Stimulated activated CD4-positive, alpha-beta T cell treated with anti-CD3 and anti-CD28 coated beads, Interleukin-15, amount 100 ng/mL, for 24 hours (primary cell): ENCODE data around the gene EBF3.

ENCODE experiments used
- DNase-seq: peaks from one replicate; pipeline ENCODE4 v3.0.0-alpha.2; 2020

The EBF3 gene

DNA sequence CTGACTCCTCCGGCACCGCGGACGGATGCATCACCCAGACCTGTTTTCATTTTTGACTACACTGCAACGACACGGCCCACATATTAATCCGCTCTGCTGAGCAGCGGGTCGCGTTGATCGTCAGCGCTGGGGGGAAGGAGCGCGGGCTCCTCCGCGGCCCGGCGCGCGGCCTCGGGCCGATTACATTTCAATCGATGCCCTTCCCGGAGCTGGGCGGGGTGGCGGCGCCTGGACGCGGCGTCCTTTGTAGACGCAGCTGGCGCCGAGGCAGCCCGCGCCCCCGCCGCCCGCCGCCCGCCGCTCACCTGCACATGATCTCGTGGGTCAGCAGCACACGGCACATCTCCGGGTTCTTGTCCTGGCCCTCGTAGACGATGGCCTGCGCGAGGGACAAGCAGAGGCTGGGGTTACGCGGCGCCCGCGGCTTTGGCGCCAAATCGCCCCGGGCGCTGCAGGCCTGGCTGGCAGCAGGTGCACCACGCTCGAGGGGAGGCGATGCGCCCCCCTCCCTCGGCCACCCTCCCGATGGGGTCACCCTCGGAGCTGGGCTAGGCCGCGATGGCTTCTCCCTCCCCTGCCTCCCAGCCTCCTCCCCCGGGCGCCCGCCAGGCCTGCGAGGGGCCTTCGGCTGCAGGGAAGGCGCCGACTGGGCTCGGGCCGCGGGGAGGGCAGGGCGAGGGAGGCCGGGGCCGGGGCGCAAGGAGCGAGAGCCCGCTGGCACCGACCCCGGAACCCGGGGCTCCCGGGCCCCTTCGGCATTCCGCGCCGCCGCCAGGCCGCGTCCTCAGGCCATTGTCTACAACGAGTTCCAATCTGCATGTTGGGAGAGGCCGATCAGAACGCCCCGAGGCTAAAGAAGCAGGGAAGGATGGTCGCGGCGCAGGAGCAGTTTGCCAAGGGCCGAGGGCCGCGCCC lies 5.2 kb downstream of the EBF3 start:
- DNase-seq, result no peak

DNA sequence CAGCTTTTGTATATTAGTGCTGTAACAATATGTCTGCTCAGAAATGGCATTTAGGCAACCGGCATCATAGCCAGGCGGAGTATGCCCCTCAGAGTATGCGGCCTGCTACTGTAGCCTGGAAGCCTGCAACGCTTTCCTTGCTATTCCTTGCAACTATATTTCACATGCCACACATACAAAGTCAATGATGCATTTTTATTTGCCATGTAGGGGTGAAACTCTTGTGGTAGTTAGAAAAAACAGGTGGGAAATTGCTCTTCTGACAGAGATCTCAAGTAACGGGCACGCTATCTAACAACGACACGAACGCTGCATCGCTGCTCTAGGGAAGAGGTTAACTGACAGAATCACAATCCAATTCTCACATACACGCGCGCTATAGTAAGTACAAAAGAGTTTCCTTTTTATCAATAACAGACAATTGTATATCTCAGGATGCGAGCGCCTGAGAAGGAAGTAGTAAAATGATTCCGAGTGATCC lies 5.9 kb downstream of the EBF3 start:
- no peak for DNase-seq

DNA sequence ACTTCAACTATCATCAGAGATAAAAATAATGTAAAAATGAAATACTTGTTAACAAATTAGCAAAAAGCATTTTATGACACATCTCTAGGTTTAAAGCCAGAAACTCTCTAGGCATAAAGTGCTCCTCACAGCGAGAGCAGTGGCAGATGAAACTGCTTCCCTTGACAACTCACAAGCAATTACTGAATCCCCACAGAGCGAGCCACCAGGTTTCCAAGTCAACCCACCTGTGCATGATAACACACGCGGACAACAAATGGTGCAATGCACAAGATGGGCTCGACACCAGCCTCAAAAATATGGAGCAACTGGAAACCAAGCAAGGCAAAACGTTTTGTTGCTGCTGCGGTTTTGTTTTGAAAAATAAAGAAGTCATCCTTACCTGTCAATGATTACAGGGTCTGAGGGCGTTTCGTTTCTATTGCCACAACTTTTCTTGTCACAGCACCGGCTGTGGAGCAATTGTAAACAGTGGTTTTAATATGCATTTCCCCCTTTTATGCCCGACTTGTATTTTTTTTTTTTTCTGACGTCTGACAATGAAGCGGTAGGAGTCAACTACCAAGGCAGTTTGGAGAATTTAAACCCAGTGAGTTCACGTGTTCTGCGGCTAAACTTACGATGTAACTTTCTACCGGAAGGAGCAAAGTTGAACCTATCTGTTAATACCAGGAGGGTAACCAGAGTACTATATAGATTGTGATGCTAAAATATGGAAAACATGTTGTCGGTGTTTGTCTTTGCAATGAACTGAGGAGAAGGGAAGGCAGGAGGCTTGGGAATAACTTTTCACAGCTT lies 7.0 kb downstream of the EBF3 start:
- DNase-seq, result no peak

DNA sequence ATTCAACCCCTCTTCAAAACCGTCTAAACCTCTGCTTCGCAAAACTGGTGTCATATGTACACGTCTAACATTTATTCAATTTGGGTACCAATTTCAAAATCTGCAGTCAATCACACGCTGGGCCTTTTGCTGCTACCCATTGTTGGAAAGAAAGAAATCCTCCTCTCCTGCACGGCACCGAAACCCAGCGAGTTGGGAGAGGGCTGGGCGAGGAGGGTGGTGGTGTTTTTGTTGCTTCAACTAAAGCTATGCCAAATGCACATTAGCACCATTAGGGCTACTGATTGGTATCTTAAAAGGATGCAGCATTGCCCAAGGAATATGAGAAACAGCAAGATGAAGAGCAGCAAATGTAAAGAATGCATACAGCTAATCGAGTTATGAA lies 7.8 kb downstream of the EBF3 start:
- DNase-seq, result no peak

DNA sequence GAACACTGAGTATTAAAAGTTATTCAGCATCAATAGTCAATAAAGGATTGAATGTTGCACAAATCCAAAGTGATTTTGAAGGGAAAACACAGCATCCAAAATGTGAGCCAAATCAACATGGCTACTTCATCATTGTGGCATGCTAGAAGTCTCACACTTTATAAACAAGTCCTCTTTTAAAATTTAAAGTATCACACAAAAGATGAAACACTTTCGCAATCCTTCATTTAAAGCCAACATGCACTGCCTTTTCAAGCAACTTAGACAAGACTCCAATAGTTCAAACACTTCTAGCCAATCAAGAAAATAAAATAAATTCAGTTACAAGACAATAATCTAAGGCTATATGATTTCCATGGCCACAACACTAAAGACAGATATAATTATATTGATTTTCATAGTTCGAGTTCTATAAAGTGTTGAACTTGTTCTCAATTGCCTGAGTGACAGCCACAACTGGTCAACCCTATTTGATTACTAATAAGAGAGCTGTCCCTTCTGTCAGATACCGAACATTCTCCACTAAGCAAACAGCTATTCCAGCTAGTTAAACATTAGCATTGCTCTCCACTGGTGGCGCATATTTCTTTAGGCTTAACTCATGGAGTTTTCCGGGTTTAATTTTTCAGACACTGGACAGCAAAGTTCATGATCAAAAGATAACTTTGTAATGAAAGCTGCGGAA lies 8.3 kb downstream of the EBF3 start:
- DNase-seq, result no peak

DNA sequence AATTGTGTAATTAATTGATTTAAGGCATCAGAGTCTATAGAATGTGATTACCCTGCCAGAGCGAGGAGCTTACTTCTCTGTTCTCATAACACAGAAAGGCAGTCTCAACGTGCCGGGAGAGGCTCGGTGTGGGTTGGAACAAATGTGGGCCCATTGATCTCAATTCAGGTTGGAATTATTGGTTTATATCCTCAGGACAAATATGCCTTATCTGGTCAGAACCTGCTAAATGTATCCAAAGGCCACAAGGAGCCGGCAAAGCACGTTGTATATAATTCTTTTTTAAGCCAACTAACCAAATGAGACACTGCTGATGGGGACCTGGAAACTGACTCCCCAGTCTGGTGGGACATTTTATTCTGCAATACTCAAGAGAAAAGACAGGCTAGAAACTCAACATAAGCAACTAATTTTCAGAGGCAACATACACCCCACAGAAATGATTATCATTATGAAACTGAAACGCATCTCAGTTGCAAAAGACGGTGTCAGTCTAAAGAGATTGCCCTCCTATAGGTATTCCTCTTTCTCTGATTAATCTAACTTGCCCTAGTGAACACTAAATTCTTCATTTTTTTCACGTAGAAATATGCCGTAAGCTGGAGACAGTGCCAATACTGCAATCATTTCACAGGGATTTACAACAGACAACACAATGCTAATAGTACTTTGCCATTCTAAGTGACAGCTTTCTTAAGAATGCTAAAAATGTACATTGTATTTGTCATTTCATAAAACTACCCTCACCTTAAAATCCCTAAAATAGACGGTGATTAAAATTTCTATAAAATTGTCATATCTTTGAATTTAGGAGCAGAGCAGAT lies 9.4 kb downstream of the EBF3 start:
- DNase-seq, result no peak

DNA sequence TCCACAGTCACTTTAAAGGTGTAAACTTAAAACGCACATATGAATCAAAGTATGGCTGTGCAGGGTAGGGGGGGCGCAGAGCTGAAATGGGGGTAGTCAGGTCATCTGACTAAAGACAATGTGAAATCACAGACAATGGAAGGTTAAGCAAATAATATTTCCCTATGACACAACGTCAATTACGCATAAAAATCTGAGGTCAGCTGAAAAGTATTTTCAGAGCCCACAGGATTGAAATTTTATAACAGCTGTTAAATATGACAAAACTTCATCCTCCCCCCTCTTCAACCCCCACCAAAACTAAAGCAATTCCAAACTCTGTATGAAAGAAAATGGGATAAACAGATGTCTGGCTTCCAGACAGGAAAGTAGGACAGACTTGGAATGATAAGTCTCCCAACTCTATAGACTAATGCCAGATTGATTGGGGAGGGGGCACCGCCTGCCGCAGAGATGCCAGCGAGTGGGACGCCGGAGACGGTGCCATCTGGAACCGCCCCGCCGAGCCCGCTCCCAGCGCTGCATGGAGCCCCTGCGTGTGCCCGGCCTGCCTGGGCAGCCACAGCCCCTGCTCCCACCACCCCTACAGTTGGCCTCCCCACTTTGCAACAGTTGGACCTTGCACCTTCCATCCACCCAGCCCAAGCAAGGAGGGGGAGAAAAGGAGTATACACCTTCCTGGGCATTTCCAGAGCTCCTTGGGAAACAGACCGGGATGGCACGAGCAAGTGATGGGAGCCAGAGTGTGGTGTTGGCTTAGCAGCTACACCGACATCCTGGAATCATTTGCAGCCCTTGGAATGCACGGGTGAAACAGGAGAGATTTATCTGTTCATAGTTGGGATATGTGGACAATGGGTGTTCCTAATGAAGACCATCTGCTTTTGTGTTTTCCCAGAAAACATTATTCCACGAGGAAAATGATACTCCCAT lies 10.7 kb downstream of the EBF3 start:
- no peak for DNase-seq

DNA sequence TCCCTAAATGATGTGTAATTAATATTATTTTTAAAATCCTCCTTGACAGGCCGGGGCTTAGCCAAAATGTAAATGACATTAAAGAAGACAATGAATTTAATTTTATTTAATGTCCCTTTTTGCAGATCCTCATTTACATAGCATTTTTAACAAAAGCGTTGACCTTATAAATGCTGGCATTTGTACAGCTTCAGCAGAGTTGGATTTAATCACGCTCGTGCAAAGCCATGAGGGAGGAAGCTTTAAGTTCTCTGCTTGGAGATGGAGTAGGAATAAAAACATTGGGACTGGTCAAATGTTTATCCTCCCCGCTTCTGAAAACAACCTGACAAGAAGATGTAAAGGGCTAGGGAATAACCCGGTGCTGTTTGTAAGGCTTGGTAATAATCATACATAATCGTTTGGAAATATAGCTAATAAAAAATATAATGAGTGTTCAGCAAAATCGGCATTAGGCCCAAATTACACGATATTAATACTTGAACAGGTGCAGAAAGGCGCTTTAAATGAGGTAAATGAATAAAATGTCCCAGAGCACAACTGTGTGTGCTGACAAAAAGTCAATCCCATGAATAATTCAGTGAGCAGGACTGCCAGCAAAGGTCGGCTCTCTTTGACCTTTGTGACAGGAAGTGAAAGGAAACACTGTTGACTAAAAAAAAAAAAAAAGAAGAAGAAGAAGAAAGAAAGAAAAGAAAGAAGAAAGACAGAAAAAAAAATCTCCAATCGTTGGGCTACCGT lies 11.5 kb downstream of the EBF3 start:
- DNase-seq, result no peak

DNA sequence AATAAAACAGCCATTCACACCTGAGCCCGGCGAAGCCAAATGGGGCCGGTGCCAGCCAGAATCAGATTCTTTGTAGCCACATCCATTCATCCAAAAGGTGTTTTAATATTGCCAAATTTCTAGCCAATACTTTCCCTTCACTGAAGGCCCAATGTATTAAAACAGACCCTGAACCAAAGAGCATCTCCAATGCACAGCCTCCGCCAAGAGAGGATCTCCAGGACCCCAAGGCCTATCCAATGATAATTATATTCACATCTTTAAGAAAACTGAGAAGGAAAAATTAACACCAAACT lies 12.2 kb downstream of the EBF3 start:
- DNase-seq, result no peak

DNA sequence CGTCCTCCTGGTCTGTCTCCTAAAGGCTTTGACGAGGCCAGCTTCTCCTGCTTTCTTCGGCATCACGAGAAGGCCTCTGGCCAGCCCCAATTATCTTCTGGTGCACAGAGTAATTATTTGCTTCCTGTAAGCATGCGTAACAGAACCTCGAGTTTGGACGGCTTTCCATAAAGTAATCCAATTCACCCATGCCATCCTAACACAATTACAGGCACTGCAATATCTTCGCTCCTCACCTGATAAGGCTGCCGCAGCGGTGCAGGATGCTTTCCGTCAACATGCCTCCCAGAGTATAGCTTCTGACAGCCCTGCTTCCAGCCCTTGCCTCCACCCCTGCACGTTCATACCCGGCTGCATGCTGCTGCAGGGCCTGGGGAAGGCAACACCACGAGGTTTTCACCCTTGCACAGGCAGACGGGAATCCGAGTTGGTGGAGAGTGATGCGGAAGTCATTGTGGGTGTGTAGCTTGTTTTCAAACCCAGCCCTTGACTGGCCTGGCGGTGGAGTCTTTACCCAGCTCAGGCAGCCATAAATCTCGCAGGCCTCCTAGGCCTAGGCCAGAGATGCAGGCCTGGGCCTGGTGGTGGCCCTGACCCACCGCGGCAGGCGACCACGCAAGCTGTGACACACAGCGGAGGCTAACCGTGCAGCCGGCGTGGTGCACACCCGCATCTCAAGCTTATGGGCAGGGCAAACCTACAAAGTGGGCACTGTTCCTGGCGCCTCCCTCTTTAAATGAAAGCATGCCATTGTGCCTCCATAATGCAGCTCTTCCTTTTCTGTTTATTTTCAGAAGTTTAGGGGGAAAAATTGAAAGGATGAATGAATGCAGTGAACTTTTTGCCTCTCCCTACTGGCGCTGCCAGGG lies 12.7 kb downstream of the EBF3 start:
- DNase-seq, result no peak

DNA sequence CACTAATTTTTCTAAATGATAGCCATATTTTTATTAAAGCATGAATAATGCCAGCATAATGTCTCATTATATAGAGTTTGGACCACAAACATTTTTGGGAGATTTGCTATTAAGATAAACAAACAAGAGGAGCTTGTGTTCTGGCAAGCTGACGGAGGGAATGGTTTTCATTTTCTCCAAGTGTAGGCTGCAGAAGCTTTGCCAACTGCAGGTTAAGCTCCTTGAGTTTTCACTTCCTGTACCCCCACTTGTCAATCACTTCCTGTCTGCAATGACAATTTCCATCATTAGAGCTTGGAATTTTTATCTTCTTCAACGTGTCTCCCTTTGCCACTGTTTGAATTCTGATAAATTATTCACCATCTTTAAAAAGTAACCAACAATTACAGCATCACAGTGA lies 13.4 kb downstream of the EBF3 start:
- no peak for DNase-seq

DNA sequence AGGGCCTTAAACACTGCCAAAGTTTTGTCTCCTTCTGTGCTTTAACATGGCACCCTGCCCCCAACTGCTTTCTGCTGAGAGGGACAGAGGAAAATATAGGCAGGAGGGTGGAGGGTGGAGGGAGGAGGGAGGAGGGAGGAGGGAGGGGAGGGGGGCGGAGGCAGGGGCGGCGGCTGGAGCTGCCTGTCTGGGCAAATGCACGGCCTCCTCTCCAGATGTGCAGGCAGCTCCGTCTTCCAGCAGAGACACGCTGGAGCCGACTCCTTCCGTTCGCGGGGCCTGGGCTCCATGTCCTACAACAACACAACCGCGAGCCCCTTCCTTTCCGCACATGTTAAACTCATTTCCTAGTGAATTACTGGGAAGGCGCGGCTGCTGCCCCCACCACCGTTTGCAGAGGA lies 14.2 kb downstream of the EBF3 start:
- DNase-seq, result no peak

DNA sequence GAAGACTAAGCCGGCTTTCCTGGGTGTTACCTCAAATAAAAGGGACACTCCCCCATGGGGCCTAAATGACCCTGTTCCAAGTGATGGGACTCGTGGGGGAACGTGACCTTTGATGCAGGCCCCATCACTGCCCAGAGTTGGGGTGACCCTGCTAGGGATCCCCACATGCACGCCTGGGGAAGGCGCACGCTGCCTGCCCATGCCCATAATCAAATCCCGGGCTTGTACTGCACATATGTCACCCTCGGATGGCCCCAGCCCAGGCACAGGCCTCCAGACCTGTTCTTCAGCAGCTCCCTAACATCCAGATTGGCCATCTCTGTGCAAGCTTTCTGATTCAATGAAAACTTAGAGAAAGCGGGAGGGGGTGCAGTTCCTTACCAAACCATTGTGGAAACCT lies 14.7 kb downstream of the EBF3 start:
- DNase-seq, result no peak

DNA sequence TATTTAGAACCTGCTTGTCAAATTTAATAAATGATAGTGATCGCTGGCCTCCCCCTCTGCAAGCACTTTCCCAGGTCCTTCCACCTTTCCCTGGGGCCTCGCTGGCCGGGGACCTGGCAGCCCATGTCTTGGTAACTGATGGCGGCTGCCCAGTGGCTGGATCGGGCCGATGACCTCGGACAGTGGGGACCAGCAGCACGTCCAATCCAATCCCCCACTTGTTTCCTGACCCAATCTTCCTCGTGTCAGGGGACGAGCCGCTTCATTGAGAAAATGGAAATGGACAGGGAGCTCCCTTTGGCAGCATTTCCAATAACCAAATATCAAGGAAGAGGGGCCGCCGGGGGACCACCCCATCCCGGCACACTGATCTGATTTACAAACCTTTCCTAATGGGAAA lies 17.2 kb downstream of the EBF3 start:
- no peak for DNase-seq

DNA sequence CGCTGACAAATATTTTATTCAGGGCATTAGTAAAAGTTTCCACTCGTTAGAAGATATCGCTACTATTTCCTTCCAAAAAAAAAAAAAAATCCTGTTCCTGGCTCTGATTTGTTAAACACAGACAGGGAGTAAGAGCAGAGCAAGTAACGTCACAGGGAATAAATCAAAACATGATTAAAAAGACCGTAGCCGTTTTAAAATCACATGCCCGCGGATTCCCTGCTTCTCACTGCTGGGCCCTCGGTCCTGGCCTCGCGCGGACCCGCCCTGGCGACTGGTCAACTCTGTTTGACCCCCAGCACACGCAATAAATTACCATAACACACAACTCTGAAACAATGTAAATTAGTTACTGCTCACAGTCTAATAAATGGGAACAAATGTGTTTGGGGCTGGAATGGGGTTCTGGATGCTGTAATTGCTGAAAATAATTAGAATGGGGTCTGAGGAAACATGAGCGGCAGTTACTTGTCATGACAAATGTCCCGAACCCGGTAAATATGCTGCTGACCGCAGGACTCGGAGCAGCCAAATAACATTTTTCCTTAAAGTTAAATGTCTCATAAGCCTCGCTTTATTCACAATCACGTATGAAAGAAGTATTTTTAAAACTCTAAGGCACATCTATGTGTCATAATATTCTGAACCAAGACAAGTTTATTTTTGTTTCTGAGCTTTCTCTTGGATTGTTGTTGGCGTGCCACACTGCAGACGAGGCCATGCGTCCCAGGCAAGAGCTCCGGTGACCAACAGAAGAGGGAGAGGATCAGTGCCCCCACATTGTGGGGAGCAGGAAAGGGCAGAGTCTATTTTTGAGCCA lies 17.9 kb downstream of the EBF3 start:
- DNase-seq, result no peak

DNA sequence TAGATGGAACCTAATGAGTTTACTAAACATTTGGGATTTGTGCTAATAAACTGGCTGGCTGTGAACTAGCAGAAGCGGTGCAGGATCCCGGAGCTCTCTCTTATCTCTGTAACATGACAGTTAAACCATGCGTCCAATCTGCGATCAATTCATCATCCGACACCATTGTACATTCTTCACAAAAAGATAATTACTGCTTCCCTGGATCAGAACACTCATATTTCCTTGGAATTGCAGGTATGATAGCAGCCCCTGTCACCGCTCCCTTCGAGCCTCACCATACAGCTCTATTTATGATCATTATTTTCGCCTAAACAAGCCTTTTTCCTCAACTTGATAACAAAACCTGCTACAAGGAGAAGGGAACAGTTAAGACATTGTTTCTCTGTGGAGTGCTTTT lies 18.5 kb downstream of the EBF3 start:
- no peak for DNase-seq

DNA sequence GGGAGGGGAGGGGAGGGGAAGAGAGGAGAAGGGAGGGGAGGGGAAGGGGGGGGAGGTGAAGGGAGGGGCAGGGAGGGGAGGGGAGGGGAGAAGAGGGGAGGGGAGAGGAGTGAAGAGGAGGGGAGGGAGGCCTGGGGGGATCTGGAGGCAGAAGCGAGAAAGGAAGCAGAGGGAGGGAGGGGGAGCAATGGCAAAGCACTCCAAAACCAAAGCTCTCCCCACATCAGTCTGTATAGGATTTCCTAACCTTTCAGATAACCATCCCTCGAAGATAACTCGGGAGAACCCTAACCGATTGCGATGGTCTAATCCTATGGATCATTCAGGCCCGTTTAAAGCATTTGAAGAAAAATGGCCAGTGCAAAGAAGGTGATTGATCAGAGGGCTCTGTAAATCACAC lies 19.0 kb downstream of the EBF3 start:
- no peak for DNase-seq

DNA sequence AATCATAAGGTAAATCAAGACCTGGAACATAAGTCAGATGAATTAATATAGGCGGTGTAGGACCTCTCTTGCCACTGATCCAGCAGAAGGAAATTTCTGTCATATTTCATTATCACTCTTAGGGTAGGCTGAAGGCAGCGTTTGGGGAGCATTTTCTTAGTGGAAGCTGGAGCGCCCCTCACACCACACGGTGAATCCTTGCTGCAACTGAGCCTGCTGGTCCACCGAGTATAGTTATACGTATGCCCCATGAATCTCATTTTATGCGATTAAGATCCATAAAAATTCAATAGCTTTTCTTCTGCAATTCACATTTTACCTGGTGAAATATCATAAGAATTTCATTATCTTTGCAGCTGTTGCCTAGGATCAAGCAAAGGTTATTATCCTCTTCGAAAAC lies 19.6 kb downstream of the EBF3 start:
- DNase-seq, result no peak
